Activated CD4-positive, CD25-positive, alpha-beta regulatory T cell treated with anti-CD3 and anti-CD28 coated beads, Interleukin-2, amount 50 U/mL, for 72 hours (primary cell): ENCODE measurements around the gene KCNC3.
A peak's percentile ranks its signal among the peaks of the same experiment; 100 is the strongest.
"Not testable (repeated sequence)": the region's sequence is repeated elsewhere in the genome, so short reads cannot be mapped to it uniquely, and the experiment has no call there.

ENCODE experiments used
- DNase-seq: peaks from one replicate; pipeline ENCODE4 v3.0.0; 2021

KCNC3 gene

DNA sequence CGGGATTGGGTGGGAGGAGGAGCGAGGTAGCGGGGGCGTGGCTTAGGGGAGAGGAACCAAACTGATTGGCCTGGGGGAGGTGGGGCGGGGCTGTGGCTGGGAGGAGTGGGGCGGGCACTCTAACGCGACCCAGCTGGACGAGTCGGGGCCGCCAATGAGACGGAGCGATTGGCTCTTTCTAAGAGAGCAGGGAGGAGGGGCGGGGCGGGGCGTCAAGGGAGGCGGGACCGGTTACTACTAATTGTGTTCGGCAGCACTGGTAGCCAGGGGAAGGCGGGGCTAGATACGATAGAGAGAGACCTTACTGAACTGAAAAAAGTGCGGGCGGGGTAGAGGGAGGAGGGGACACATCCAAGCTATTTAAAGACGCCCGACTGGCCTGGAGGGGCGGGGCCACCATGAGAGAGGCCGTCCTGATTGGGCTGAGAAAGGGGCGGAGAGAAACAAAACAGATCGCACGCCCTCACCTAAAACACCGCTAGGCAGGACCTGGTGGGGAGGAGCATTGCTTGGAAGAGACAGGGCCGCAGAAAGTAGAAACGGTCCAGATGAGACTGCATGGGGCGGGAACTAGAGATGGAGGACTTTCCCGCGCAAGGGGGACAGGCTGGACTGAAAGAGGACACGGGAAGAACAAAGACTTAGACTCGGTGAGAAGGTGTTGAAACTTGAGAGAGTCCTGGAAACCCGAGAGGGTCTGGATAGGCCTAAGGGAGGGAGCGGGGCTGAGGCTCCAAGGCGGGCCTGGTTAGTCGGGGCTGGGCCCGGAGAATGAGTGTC, at the start of gene KCNC3:
Gene KCNC3, minus strand, starts transcription at position 232 of the 780 bp plus-strand sequence. CDS start 295 bp downstream, outside the sequence.
- DNase-seq, result peak; percentile 96

DNA sequence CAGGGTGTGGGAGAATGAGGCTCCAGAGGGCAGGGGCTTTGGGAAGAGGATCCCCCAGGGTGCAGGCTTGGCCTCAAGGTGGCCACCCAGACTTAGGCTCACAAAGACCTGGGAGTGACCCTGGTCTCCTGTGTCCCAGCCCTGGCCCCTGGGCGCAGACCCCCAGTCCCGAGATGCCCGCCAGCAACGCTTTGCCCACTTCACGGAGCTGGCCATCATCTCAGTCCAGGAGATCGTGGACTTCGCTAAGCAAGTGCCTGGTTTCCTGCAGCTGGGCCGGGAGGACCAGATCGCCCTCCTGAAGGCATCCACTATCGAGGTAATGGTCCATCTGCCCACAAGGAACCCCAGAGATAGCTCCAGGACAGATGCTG, 49.7 kb upstream of the KCNC3 start:
- DNase-seq, result no peak

DNA sequence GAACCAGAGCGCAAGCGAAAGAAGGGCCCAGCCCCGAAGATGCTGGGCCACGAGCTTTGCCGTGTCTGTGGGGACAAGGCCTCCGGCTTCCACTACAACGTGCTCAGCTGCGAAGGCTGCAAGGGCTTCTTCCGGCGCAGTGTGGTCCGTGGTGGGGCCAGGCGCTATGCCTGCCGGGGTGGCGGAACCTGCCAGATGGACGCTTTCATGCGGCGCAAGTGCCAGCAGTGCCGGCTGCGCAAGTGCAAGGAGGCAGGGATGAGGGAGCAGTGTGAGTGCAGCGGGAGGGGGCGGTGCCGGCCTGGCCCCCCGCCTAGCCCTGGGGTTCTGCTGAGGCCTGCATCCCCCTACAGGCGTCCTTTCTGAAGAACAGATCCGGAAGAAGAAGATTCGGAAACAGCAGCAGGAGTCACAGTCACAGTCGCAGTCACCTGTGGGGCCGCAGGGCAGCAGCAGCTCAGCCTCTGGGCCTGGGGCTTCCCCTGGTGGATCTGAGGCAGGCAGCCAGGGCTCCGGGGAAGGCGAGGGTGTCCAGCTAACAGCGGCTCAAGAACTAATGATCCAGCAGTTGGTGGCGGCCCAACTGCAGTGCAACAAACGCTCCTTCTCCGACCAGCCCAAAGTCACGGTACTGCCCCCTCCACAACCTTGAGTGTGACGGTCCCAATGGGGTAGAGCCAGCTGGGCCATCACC, 49.1 kb upstream of the KCNC3 start:
- DNase-seq, result no peak

DNA sequence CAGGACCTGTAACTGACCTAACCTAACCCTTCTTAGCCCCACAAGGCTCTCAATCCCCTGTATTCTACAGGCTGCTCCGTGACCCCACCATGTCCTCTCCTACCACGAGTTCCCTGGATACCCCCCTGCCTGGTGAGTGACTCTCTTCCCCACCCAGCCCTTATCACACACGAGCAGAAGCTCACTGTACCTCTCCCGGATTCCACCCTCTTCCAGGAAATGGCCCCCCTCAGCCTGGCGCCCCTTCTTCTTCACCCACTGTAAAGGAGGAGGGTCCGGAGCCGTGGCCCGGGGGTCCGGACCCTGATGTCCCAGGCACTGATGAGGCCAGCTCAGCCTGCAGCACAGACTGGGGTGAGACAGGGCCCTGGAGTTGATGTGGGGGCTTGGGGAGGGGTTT, 48.3 kb upstream of the KCNC3 start:
- no peak for DNase-seq

DNA sequence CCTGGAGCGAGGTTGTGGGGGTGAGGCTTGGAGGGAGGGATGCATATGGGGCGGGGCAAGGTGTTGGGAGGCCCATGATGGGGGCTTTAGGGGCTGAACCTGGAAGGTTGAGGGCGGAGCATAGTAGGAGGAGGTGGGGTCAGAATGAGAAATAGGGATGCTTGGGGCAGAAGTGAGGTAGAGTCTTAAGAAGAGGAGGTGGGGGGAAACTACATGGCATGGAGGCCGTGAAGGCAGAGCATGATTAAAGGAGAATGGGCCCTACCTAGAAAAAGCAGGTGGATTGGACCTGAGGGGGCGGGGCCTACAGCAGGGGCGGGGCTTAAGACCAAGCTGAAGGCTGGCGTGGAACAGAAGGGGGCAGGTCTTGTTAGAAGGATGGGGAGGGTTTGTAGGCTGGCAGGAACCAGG, 47.9 kb upstream of the KCNC3 start:
- no peak for DNase-seq

DNA sequence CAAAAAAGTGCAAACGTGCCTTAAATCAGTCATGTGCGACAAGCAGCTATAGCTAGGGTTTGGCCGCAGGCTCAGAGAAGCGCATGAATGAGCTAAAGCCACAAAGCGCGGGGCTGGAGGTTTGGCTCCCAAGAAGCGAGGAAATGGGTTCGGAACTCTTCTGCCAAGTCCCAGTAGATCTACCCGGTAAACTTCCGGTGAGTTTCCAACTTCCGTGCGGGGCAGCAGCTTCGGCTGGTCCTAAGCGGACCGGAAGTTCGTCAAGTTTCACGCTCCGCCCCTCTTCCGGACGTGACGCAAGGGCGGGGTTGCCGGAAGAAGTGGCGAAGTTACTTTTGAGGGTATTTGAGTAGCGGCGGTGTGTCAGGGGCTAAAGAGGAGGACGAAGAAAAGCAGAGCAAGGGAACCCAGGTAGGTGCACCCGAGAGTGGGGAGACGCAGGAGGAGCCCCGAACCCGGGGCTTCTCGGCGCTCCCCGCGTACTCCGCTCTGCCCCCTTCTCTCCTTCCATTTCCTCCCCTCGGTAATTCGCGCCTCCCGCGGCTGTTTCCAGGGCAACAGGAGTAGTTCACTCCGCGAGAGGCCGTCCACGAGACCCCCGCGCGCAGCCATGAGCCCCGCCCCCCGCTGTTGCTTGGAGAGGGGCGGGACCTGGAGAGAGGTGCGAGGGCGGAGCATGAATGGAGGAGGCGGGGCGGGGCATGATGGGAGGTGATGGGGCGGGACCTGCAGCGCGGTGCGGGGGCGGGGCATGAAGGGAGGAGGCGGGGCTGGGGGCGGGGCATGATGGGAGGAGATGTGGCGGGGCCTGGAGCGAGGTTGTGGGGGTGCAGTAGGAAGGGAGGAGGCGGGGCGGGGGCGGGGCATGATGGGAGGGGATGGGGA, 47.2 kb upstream of the KCNC3 start, which contains the start of gene NR1H2:
Gene NR1H2, plus strand, starts transcription at position 292 of the 885 bp plus-strand sequence. CDS start 1,149 bp downstream, outside the sequence.
- DNase-seq, result peak; percentile 92

DNA sequence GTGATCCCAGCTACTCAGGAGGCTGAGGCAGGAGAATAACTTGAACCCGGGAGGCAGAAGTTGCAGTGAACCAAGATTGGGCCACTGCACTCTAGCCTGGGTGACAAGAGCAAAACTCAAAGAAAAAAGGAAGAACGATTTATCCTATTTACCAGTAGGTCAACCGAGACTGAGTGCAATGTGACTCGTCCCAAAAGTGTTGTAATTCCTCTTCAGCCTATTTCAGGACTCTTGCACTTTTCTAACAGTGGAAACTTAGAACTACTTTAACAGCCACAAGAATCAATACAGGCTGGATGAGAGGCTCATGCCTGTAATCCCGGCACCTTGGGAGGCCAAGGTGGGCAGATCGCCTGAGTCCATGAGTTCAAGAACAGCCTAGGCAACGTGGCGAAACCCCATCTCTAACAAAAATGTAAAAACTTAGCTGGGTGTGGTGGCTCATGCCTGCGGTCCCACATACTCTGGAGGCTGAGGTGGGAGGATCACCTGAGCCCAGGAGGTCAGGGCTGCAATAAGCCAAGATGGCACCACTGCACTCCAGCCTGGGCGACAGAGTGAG, 42.8 kb upstream of the KCNC3 start:
- no peak for DNase-seq

DNA sequence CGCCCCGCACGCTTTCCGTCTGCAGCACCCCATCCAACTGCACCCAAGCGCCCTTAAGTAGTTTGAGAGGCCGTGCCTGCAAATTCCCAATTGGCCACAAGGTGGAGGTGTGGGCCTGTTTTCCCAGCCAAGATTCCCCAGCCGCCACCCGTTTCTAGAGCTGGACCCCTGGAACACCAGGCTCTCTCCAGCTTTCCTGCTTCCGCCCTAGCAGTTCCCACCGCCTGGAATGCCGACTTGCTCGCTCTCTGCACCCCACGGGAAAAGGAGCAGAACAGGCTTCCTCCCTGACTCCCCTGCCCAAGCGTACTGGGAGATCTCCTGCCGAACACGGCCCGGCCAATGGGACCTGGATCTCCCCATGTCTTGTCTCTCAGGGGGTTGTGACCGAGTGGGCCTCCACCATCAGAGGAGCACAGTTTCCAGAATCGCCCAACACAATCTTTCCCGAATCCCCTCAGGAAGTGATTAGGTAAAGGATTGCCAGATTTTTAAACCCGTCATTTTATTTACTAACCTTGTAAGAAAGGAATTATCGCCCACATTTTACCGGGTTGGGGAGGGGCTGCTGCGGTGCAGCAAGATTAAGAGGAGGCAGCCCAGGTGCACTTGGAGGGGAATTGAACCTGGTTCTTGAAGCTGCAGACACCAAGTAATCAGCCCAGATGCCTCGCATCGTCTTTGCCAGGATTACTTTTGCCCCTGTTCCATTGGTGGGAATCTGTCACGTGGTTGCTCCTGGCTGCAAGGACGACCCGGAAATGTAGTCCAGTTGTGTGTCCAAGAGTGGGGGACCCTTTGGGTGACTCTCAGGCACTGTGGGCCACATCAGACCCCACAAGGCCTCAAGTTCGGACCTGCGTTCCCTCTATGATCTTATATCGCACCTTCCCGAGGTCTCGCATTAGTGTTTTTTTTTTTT, 39.7 kb upstream of the KCNC3 start:
- DNase-seq, result peak; percentile 81

DNA sequence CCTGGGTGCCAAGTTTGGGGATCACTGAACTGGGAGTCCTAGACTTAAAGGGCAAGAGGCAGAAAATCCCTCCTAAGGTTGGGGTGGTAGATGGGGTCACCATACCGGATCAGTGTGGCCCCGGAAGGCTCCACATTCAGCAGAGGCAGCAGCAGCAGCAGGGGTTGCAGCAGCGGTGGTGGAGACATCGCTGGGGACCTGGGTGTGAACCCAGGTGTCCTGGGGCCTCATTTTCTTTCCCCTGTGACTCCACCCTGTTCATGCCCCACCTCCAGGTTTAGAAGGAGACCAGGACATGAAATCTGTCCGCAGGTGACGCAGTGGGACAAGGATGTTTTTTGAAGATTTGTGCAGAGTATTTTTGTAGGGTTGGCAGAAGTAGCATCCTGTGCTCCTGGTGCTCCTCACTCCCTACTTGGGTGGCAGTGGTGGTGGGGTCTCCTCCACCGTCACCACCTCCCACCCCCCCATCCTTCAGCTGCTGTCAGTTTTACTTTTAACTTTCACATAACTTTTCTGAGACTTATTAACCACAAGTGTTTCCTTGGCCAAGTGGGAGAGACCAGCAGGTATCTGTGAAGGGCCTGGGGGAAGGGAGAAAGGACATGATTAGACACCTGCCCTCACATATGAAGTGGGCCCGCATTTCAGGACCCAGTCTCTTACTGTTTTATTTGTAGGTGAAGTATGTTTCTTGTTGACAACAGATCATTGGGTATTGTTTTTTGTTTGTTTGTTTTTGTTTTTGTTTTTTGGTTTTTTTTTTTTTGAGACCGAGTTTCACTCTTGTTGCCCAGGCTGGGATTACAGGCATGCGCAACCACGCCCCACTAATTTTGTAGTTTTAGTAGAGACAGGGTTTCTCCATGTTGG, 36.5 kb upstream of the KCNC3 start, which contains the start of gene NAPSA:
Gene NAPSA, minus strand, starts transcription at position 206 of the 873 bp plus-strand sequence. Its CDS starts 18 bp downstream, at position 188.
- no peak for DNase-seq

DNA sequence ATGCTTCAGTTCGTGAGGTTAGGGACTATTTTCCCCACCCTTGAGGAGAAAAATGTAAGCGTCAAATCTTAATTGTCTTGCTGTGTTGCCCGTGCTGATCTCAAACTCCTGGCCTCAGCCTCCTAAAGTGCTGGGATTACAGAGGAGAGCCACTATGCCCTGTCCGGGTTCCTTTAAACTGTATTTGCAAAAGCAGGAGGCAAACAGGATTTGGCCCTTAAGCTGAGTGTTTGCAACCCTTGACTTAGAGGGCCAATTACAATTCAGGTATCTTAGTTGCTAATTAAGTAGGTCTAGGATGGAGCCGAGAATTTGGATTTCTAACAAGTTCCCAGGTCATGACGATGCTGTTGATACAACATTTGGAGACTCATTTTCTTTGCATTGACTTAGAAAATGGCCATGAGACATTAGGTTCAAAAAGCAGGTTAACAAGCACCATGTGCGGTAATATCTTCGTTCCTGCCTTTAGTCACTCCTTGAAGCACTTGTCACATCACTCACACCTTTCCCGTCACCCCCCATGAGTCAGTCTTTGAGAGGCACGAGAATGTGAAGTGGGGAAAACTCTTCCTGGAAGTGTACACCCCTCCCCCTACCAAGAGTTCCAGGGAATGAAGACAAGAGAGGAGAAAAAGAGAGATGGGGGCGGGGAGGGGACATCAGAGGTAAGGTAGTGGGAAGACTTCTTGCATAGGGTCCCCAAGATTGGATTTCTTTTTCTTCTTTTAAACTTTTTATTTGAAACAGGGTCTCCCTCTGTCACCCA, 33.7 kb upstream of the KCNC3 start:
- no peak for DNase-seq

DNA sequence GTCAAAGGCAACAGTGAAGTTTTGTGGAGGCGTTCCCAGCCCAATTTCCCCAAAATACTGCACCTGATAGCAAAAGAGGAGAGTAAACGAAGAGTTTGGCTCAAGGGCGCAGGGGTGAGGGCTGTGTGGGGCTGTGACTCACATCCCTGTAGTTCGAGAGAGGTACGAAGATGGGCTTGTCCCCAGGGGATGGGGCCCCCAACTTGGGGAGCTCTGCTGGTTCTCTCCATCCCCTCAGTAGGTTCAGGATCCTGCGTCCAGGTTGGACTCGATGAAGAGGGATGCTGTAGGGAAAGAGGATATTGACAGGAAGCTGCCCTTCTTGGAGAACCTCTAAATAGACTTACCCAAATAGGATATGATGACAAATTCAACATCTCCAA, 32.8 kb upstream of the KCNC3 start:
- no peak for DNase-seq

DNA sequence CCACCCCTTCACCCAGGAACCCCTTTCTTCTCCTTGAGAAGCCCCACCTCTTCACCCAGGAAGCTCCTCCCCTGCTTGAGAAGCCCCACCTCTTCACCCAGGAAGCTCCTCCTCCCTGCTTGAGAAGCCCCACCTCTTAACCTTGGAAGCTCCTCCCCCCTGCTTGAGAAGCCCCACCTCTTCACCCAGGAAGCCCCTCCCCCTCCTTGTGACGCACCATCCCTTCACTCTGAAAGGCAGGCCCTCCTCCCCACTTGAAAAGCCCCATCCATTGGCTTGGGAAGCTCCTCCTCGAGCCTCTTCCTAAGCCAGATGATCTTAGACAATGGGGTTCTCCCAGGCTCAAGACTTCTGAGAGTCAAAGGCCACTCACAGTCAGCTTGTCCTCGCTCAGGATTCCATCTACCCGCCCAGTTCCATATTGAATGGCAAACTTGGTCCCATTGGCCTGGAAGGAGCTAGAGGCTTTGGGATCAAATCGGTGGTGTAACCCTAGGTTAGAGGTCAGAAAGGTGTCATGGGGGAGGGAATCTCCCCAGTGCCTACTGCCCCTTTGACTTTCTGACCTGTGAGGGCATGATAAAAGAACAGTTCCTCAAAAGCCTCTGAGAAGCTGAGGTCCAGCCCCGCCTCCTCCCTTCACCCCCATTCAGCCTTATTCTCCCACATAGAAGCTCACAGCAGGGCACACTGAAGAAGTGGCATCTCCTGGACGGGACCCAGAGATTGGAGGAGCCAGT, 32.3 kb upstream of the KCNC3 start:
- DNase-seq, result no peak

DNA sequence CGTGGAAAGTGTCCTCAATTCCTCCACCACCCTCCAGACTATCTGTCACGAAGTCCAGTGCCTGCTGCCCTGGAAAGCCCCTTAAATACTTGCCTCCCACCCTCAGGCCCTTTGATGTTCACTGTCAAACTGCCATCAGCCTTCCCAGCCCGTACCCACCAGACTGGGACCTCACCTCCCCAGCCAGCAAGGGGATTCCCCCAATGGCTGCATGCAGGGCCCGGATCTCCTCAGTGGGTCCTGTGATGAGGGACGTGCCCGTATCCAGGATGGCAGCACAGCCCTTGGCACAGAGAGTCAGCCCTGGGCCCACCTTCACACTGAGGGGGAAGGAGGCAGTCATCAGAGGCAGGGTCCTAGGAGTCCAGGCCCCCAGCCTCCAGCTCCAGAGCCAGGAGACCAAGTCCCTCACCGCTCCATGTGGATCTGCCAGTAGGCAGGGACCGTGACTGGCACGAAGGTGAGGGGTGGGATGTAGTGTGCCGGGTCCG, 30.2 kb upstream of the KCNC3 start:
- DNase-seq, result no peak

DNA sequence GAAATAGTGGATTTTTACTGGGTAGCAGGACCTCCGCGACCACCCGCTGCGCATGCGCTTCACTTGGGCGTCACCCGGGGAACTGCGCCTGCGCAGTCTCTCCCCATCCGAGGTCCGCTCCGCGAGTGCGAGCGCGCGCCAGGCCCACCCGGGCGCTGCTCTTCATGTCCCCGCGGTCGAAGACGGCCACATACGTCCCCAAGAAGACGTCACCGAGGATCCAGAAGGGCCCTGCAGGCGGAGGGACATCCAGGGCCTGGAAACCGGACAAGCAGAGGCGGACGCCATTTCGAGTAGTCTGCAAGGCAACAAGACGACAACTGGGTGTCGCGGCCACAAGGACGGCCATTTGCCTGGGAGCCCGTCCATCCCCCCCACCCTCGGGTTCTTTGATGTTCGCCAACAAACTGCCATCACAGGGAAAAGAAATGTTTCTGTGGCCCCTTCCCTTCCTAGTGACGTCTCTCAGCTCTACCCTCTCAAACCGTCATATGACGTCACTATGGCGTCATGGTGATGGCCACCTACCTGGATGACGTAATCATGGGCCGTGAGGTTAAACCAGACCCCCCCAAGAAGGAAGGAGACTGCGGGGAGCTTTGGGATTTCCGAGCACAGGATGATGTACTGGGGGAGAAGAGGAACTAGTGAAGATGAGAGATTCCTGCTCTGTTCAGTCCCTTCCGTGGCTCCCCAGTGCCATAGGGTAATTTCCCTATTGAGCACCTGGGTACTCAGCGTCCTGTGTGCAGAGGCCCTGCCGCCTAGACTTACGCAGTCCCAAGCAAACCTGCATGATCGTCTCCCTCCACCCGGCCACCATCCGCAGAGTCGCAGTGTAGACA, 29.5 kb upstream of the KCNC3 start:
- DNase-seq, result peak; percentile 79

DNA sequence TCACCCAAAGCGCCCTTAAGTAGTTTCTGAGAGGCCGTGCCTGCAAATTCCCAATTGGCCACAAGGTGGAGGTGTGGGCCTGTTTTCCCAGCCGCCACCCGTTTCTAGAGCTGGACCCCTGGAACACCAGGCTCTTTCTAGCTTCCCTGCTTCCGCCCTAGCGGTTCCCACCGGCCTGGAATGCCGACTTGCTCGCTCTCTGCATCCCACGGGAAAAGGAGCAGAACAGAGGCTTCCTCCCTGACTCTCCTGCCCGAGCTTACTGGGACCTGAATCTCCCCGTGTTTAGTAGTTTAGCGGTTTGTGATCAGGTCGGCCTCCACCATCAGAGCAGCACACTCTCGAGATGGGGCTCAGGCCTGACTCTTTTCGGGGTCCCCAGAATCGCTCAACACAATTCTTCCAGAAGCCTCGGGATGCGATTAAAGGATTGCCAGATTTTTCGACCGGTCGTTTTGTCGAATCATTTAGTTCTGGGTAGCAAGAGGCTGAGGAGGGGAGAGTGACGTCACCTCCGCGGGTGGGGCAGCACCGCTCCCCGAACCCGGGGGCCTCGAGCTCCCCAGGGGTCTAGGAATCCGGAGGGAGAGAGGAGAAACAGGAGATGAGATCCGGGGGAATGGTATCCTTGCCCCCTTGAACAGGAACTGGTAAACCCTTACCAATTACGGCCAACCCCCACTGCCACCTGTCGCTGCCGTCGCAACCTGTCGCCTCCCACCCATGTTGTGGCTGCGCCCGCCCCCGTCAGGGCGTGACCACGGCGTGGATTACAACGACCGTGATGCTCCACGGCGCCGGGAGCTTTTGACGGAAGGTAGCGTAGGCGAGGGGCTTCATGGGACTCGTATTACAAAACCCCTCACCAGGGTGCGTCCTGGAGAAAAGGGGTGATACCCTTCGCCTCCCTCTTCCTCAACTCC, 28.3 kb upstream of the KCNC3 start:
- peak; percentile 81 for DNase-seq

DNA sequence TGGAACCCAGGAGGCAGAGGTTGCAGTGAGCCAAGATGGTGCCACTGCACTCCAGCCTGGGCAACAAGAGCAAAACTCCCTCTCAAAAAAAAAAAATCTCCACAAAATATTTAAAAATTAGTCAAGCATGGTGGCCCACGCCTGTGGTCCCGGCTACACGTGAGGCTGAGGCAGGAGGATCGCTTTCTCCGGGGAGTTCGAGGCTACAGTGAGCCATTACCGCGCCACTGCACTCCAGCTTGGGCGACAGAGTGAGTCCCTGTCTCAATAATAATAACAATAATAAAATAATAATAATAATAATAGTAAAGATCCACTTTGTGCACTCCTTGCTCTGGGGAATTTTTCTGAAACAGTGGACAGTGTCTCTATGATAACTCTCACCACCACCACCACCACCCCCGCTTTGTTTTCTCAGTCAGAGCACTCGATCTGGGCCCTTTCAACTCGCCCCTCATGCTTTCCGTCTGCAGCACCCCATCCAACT, 27.6 kb upstream of the KCNC3 start:
- no peak for DNase-seq

DNA sequence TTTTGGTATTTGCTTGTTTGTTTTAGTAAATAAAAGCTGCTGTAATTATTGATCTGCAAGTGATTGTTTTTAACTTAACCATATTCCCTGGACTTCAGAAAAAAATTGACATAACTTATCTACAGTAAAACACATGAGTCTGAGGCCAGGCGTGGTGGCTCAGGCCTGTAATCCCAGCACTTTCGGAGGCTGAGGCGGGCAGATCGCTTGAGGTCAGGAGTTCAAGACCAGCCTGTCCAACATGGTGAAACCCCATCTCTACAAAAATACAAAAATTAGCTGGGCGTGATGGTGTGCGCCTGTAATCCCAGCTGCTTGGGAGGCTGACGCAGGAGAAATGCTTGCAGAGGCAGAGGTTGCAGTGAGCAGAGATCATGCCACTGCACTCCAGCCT, 24.3 kb upstream of the KCNC3 start:
- not testable (repeated sequence) for DNase-seq
